MM.1S (cell line): Measurements from ENCODE around the gene CD81.

ENCODE experiments used
- EZH2 ChIP-seq: fragments of 300-600 bp; sonication (generic); optimal IDR thresholded peaks from 2 replicates; pipeline ENCODE3; 2017; ENCODE audit warnings: low read depth, mild to moderate bottlenecking, antibody characterized with exemption, low read length, mixed read lengths
- EZH2phosphoT487 ChIP-seq: fragments of 300-600 bp; sonication (generic); IDR thresholded peaks from 2 replicates; pipeline ENCODE4 v1.6.1; 2018; ENCODE audit warnings: antibody characterized with exemption, low read length
- TF ChIP-seq, protein P1 (sequence below): fragments of 300-600 bp; sonication (generic); IDR thresholded peaks from 2 replicates; pipeline ENCODE4 v1.5.1; 2016; ENCODE audit warnings: antibody characterized with exemption, low read length, mixed read lengths

DNA sequence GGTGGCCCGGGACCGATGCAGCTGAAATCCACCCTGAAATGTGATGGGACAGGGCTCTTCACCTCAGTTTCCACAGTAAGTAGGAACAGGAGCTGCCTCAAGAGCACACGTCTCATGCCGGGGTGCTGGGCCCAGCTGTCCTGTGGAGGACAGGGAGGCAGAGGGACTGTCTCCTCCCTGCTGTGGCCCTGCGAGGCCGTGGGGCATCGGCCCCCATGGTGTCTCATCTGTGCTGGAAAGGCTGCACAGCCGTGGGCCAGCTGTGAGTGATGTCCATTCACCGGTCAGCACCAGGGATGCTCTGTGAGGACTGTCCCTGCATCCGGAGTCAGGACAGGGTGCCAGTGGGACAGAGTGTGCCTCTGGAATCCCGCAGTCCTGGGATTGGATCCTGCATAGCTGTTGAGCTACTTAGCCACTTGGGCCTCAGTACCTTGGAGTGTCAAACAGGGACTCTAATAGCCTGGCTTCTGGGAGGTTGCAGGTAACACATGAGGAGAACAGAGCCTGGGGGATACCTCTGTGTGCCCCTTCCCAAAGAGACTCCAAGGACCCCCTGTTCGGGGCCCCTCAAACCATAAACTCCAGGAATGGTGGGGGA, 50.7 kb downstream of the CD81 start:
- TF ChIP-seq, protein P1, sequence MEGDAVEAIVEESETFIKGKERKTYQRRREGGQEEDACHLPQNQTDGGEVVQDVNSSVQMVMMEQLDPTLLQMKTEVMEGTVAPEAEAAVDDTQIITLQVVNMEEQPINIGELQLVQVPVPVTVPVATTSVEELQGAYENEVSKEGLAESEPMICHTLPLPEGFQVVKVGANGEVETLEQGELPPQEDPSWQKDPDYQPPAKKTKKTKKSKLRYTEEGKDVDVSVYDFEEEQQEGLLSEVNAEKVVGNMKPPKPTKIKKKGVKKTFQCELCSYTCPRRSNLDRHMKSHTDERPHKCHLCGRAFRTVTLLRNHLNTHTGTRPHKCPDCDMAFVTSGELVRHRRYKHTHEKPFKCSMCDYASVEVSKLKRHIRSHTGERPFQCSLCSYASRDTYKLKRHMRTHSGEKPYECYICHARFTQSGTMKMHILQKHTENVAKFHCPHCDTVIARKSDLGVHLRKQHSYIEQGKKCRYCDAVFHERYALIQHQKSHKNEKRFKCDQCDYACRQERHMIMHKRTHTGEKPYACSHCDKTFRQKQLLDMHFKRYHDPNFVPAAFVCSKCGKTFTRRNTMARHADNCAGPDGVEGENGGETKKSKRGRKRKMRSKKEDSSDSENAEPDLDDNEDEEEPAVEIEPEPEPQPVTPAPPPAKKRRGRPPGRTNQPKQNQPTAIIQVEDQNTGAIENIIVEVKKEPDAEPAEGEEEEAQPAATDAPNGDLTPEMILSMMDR: no peak
- TF ChIP-seq EZH2 (no peak), EZH2phosphoT487 (no peak)
